Peyer's patch (tissue), 4 donors: ENCODE measurements around the gene ICE1. TPM values are rescaled to one million over a fixed set of nuclear protein-coding genes. Genes with fewer than 3 reads are reported as not detected.

Source experiments
- DNase-seq, 3 donors: peaks; one replicate each; pipeline ENCODE4 v3.0.0-alpha.2; 2017 to 2019
- H3K27ac ChIP-seq, 4 donors: fragments of 200-600 bp; sonication (generic); one replicate each; pipeline ENCODE4 v1.5.1; 2016 to 2019
- H3K27me3 ChIP-seq, 2 donors: fragments of 200-600 bp; sonication (generic); one replicate each; pipeline ENCODE4 v1.5.1; 2019
- H3K36me3 ChIP-seq, 3 donors: fragments of 200-600 bp; sonication (generic); one replicate each; pipeline ENCODE4 v1.5.1; 2016 to 2019
- H3K4me1 ChIP-seq, 4 donors: fragments of 200-600 bp; sonication (generic); one replicate each; pipeline ENCODE4 v1.5.1; 2016 to 2019
- H3K4me3 ChIP-seq, 4 donors: fragments of 200-600 bp; sonication (generic); 1 replicate in 3 of 4; 2 replicates in 1 of 4; pipeline ENCODE4 v1.5.1; 2016 to 2019; ENCODE audit warnings: mild to moderate bottlenecking in 1 of 4
- H3K9me3 ChIP-seq, 4 donors: fragments of 200-600 bp; sonication (generic); one replicate each; pipeline ENCODE4 v1.5.1; 2016 to 2019; ENCODE audit warnings: mild to moderate bottlenecking in 1 of 4
- POLR2A ChIP-seq, 2 donors: fragments of 450-650 bp; IDR thresholded peaks; one replicate each; pipeline ENCODE4 v1.5.1; 2017; ENCODE audit warnings: antibody characterized with exemption in 2 of 2, mild to moderate bottlenecking in 2 of 2, moderate library complexity in 2 of 2
- total RNA-seq, 4 donors: library from RNA; depleted of rRNA; stranded (reverse); fragments of >200 nt; gene quantifications; one replicate each; pipeline ENCODE4 v1.1.0, GENCODE V29; 2016
- TF ChIP-seq, protein P1 (sequence below), 6 experiments: fragments of 450-650 bp in 4 of 6; fragments of 200-600 bp in 2 of 6; sonication (generic) in 1 of 6; IDR thresholded peaks; one replicate each; pipeline ENCODE4 v1.5.1; 2017 to 2019; ENCODE audit warnings: antibody characterized with exemption in 6 of 6, mild to moderate bottlenecking in 3 of 6, moderate library complexity in 1 of 6

Gene ICE1
- total RNA-seq, 4 donors from 2014 or later = 21.8 to 55.3 (median 24.9) TPM

DNA sequence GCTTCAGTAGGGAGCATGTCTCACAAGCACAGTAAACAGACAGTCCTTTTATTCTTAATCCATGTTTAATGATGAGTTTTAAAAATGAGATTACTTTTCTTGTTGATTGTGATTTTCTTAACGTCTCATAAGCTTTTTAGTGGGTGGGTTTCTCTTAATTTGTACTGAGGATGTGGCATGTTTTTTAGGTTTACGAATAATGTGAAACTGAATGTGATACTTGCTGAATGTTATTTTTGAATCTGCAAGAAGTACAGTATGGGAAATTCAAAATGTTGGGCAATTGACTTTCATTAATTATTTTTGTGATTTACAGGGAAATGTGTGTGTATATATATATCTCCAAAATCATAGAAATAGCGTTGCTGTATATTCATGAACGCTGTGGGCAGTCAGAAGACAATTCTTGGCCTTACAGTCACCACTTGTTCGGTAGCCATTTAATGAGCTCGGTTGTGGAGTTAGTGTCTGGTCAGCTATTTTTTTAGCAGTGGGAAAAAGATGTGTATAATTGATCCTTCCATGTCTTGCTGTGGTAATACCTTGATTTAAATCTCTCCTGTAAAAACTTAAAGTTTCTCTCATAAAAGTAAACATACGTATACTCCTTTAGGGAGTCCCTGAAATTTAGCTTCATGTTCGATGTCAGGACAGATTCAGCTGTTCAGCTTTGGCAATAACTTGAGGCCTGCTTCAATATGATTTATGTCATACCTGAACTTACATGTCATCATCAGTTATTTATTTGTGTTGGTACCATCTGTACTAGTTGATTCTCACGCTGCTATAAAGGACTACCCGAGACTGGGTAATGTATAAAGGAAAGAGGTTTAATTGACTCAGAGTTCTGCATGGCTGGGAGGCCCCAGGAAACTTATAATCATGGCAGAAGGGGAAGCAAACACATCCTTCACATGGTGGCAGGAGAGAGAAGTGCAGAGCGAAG, 15.0 kb downstream of the ICE1 start:
- Histone ChIP-seq H3K4me3 (no peak overlapping the region), H3K9me3 (no peaks in the 10 kb centered on the region), H3K27me3 (no peaks in the 10 kb centered on the region), H3K36me3 (peaks cover 0 to 11% (median 0%) of the 10 kb centered on the region in 3 donors), H3K4me1 (no peaks in the 10 kb centered on the region), H3K27ac (no peak overlapping the region)
- TF ChIP-seq, protein P1, sequence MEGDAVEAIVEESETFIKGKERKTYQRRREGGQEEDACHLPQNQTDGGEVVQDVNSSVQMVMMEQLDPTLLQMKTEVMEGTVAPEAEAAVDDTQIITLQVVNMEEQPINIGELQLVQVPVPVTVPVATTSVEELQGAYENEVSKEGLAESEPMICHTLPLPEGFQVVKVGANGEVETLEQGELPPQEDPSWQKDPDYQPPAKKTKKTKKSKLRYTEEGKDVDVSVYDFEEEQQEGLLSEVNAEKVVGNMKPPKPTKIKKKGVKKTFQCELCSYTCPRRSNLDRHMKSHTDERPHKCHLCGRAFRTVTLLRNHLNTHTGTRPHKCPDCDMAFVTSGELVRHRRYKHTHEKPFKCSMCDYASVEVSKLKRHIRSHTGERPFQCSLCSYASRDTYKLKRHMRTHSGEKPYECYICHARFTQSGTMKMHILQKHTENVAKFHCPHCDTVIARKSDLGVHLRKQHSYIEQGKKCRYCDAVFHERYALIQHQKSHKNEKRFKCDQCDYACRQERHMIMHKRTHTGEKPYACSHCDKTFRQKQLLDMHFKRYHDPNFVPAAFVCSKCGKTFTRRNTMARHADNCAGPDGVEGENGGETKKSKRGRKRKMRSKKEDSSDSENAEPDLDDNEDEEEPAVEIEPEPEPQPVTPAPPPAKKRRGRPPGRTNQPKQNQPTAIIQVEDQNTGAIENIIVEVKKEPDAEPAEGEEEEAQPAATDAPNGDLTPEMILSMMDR (IDR thresholded peaks at IDR 0.05) = no peak
- TF ChIP-seq POLR2A (IDR thresholded peaks at IDR 0.05) = no peak
- no peak for DNase-seq

DNA sequence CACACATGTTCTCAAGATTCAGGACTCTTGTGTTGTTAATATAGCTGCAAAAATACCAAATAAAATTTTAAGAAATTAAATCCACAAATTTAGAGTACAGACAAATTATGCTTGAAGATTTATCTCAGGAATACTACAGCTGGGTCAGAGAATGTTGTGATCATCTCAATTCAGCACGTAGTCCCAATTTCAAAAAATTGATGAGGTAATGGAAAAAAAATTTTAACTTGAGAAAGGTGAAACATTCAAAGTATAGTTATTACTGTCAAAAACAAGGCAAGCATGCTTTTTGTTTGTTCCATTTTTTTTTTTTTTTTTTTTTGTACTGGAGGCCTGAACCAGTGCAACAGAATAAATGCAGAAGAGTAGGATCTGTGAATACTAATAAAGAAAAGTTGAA, 29.4 kb downstream of the ICE1 start:
- H3K27me3 ChIP-seq = no peaks in the 10 kb centered on the region
- no peak overlapping the region for H3K4me3 ChIP-seq
- no peak for DNase-seq
- H3K9me3 ChIP-seq = no peaks in the 10 kb centered on the region
- H3K27ac ChIP-seq = no peak overlapping the region
- H3K4me1 ChIP-seq = no peaks in the 10 kb centered on the region
- peaks cover 0 to 66% (median 0%) of the 10 kb centered on the region in 3 donors for H3K36me3 ChIP-seq
- TF ChIP-seq, protein P1 (IDR thresholded peaks at IDR 0.05) = no peak
- no peak for TF ChIP-seq POLR2A (IDR thresholded peaks at IDR 0.05)

DNA sequence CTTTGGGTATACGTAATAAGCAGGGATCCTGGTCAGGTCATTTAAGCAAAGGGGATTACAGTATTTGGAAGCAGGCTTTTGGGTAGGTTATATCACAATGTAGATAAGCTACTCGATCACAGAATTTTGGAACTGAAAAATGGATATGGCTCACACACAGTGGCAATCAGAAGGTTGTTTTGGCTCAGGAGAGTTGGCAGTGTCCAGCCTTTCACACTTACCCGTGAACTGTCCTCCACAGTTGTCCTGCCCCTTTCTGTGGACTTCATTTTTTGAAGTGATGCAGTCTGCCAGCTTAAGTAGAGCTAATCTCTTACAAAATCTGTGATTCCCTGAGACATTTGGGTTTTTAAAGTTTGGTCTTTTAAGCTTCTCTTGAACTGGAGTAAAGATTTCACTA, 30.7 kb downstream of the ICE1 start:
- Histone ChIP-seq H3K9me3 (no peaks in the 10 kb centered on the region), H3K27me3 (no peaks in the 10 kb centered on the region), H3K4me3 (no peak overlapping the region), H3K4me1 (no peaks in the 10 kb centered on the region), H3K27ac (no peak overlapping the region), H3K36me3 (peaks cover 0 to 68% (median 0%) of the 10 kb centered on the region in 3 donors)
- TF ChIP-seq, protein P1 (IDR thresholded peaks at IDR 0.05) = no peak
- TF ChIP-seq POLR2A (IDR thresholded peaks at IDR 0.05) = no peak
- no peak for DNase-seq

DNA sequence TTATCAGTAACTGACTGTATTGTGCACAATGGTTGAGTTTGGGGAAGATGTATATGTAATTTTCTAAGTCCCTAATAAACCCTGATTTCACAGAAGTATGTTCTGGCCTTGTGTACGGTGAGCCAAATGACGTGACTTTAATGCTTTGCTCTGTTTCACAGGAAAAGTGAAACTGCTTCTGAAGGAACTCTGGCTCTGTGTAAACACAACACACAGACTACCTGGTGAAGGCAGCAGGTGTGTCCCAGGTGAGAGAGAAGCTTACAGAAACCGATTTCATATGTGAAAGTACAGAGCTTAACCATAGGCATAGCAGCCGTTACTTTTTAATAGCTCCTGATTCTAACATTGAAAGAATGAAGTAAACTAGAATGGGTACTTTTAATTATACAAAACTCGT, 31.9 kb downstream of the ICE1 start:
- H3K27me3 ChIP-seq = no peaks in the 10 kb centered on the region
- DNase-seq = no peak
- TF ChIP-seq, protein P1 (IDR thresholded peaks at IDR 0.05) = no peak
- TF ChIP-seq POLR2A (IDR thresholded peaks at IDR 0.05) = no peak
- H3K4me1 ChIP-seq = no peaks in the 10 kb centered on the region
- H3K4me3 ChIP-seq = no peak overlapping the region
- peaks cover 0 to 69% (median 0%) of the 10 kb centered on the region in 3 donors for H3K36me3 ChIP-seq
- H3K27ac ChIP-seq = no peak overlapping the region
- H3K9me3 ChIP-seq = no peaks in the 10 kb centered on the region

DNA sequence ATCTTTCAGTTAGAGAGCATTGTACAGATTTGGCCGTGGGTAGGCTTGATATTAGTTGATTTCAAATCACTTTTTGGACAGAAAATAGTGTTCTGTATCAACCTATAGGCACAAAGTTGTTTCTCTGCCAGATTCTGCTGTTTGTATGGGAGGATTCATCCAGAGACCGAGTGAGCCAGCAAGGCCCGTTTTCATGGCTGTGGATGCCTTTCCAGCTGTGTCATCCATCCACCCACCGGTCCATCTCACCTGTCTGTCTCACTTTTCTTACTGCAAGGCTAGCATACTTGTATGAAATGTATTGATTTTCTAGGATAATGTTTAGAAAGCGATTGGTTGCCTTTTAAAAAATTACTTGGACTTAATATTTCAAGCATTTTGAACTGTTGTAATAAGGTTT, 34.4 kb downstream of the ICE1 start:
- Histone ChIP-seq H3K4me3 (no peak overlapping the region), H3K9me3 (no peaks in the 10 kb centered on the region), H3K4me1 (no peaks in the 10 kb centered on the region), H3K27ac (no peak overlapping the region), H3K36me3 (peaks cover 0 to 69% (median 0%) of the 10 kb centered on the region in 3 donors), H3K27me3 (no peaks in the 10 kb centered on the region)
- no peak for TF ChIP-seq POLR2A (IDR thresholded peaks at IDR 0.05)
- TF ChIP-seq, protein P1 (IDR thresholded peaks at IDR 0.05) = no peak
- DNase-seq = no peak
